ENCODE results near the gene CAMK2B.

CAMK2B gene

DNA sequence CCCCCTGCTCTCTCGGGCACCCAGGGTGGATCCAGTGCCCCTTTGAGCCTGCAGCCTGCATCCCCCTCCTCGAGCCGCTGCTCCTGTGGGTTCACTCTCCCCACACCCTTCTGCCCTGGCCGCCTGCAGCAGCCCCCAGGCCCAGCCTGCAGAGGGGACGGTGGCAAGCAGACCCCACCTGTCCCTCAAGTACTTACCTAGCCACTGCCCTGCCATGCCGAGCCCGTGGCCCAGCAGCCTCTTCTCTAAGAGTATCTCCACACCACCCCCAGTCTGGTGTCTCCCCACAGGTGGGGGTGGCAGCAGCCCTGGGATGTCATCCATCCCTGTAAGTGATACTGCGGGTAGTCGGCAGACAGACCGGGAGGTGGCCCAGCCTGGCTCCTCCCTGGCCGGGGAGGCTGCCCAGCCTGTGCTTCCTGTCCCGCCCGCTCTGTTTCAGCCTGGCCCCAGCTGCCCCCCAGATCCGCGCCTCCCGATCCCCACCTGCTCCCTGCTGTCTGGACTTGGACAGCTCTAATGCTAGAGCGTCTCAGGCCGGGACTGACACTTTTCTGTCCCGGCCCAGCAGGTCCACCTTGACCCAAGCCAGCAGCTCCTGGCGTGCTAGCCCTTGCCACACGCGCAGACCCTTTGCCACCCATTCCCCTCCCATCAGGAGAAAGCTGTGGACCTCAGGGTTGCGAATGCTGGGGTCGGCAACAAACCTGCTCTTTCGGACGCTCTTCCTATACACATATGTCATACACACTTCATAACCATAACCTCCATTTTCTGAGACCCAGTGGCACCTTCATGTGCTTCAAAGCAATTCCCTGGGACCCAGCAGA is 99.6 kb downstream of the CAMK2B start:
- peak in 1 of 2 experiments; percentile 24 for DNase-seq

DNA sequence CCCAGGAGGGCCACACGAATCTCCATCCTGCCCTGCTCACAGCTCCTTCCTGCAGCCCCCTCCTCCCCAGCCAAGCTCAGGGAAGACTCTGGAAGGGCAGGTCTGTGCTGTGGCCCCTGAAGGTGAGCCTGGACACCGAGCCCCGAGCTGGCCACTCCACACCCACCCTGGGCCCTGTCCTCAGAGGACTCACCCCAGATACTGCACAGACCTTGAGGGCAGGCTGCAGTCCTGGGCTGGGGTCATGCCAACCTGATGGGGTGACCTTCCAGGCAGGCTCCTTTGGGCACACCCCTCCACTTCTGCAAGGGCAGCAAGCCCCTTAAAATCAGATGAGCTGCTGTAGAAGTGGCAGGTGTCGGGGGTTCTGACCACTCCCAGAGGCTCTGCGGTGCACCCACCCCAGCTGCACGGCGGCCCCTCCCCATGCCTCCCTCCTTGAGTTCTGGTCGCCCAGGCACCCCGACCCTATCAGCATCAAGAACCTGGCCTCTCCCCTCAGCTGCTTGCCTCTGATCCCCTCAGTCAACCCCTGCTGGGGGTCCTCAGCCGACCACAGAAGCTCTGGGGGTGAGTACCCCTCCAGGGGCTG is 100.3 kb downstream of the CAMK2B start:
- no peak for DNase-seq

GRCh38 chr7:44224080-44224973 is 101.1 kb downstream of the CAMK2B start:
- DNase-seq, result no peak

- no peak for DNase-seq
Measured at GRCh38 chr7:44223362-44224079, 101.9 kb downstream of the CAMK2B start.

DNA sequence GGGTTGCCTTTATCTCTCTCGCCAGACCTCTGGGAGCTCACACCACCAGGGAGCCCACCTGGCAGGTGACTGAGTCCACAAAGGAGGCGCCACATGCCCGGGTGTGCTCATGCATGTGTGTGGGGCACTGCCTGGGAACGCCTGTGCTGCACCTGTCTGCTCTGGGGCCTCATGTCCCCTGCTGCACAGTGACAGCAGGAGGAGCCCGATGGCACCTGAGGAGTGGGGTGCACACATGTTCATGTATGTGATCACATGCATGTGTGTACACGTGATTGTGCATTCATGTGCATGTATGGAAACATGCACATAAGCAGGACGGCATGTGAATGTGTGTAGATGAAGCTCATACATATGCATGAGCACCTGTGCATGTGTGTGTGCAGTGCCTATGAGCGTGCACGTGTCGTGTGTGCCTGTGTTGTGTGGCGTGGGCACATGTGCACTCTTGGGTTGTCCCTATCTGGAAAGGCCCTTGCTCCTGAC is 102.6 kb downstream of the CAMK2B start:
- DNase-seq, result no peak

DNA sequence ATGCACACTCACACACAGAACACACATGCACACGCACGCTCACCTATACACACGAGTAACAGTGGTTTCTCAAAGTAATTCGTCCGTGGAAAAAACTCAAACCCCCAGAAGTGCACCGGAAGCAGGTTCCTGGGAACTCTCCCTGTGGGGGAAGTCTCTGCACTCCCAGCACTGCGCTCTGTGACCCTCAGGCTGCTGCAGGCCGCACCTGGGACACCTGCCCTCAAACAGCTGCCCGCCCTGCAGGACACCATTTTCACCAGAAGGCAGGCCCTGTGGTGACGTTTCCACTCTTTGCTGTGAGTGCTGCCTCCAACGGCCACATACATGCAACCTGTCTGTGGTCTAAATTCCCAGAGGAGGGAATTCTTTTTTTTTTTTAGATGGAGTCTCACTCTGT is 103.3 kb downstream of the CAMK2B start:
- DNase-seq, result no peak

DNA sequence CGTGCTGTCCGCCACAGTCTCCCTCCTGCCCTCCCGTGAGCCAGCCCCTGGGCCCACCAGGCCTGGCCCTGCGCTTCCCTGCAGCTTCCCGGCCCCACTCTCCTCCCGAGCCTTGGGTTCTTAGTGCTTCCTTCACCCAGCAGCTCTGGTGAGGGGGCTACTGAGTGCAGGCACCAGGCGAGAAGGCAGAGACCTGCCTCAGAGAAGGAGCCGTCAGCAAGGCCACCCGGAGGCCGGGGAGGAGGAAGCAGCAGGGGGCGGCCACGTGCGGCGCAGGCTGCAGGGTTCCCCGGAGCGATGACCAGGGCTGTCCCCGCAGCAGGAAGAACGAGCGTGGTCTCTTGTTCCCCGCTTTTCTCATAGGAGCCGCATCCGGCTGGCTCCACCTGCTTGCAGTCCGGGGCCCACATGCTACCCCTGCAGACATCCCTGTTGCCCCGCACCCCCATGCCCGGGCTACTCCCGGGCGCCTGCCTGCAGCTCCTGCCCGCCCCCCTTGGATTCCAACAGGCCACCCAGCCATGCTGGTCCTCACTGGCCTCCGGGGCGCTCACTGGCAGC is 104.1 kb downstream of the CAMK2B start:
- no peak for DNase-seq

DNA sequence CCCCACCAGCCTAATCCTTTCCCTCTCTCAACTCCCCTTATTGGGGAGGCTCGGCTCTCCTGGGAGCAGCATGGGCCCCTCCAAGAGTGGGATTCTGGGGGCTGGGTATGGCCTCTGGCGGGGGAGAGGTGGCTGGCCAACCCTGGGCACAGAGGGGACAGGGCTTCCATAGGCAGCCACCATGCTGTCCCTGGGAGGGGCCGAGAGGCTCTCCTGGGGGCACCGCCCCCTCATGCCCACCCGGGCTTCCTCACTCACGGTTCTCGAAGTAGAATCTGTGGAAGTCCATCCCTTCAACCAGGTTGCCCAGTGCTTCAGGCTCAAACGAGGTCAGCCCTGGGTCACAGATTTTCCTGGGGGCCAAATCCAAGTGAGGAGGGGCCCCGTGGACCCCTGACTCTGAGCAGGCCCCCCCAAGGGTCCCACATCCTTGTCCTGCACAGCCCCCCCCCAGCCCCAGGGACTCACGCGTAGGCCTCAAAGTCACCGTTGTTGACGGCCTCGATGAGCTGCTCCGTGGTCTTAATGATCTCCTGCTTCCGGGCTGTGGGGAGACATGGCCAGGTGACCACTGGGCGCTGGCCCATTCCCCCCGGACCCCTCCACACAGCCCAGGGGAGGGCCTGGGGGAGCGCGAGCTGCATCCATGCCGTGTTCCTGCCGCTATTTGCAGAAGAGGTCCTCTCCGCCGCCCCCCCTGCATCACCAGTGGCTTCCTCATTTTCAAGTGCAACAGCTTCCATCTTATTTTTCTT is 104.9 kb downstream of the CAMK2B start:
- DNase-seq, result no peak

DNA sequence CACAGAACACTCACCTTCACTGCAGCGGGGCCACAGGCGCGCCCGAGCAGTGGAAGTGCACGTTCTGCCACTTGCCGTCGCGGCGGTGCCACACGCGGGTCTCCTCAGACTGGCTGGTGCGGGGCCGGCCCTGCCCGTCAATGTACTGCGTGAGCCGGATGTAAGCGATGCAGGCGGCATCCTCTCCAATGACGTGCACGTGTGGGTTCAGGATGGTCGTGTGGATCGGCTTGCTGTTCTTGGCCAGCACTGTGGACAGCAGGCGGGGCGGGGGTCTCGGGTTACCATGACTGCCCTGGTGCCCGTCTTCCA is 105.4 kb downstream of the CAMK2B start:
- DNase-seq, result no peak

GRCh38 chr7:44219371-44220045 is 105.9 kb downstream of the CAMK2B start:
- no peak for DNase-seq

- DNase-seq, result no peak
Measured at GRCh38 chr7:44218418-44219201, 106.8 kb downstream of the CAMK2B start.

DNA sequence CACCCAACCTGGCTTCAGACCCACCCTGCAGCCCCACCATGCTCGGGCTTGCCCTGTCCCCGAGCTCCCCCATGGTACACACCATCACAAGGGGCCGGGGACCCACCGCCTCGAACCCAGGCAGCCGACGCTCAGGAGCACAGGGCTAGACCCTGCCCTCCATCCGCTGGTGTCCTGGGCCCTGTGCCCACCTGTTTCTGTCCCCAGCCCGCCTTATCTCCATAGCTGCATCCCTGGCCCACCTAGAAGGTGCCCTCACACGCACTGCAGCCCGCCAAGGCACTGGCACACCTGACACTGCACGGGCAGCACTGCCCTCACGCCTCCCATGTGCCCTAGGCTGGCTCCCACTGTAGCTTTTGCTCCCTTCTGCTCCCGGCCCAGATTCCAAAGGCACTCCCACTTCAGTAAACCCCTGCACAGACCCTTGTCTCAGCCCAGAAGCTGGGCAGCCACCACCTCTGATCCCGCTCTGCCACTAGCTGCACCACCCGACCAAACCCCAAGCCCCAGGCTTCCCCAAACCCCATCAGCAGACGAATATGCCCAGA is 107.5 kb downstream of the CAMK2B start:
- no peak for DNase-seq

- DNase-seq, result no peak
Measured at GRCh38 chr7:44217223-44217714, 108.1 kb downstream of the CAMK2B start.

GRCh38 chr7:44216521-44217222 is 108.7 kb downstream of the CAMK2B start:
- peak; percentile 28 to 43 for DNase-seq

DNA sequence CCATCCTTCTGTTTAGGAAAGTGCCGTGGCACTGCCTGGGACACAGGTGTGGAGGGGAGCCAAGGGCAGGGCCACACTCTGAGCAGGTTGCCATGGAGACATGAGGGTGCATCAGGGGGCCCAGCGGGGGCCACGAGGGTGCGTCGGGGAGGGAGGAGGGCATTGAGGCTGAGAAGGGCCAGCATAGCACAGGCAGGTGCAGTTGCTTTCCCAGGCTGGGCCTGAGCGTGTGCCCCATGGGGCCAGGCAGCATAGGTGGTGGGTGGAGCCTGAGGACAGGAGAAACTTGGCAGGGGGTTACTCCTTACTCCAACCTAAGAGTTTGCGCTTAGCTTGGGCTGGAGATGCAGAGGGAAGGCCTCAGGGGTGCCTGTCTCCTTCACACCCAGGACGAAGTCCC is 109.4 kb downstream of the CAMK2B start:
- DNase-seq, result no peak

DNA sequence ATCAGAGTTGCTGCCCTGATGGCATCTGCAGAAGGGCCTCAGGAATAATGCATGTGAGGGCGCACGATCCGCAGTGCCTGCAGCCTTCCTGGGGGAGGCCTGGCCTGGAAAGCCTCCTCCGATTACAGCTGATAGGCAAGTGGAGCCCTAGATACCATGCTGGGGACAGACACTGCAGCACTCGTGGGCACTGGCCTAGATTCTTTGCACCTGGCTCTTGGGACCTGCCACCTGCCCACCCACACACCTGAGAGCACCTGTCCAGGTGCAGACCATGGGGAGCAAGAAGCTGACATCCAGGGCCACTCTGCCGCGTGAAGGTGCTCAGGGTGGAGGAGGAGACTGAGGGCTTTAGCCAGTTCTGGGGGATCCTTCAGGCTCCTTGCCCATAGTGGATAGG is 109.9 kb downstream of the CAMK2B start:
- no peak for DNase-seq

DNA sequence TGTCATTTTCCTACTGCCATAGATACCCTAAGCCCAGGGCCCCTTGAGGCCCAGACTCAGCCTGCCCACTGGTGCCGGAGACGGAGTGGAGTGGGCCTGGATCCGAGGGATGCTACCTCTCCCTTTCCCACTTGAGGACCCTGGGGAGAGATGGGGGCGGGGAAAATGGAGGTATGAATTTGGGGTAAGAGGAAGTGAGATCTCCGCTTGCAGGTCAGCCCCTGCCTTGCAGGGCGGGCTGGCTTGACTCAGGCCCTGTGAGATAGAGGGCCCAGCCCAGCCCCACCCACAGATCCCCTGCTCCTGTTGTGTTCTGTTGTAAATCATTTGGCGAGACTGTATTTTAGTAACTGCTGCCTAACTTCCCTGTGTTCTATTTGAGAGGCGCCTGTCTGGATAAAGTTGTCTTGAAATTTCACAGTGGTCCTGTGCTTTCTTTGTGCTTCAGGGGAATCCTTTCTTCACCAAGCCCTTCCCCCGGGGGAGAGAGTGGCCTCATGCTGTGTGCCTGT is 111.5 kb downstream of the CAMK2B start:
- no peak for DNase-seq

- no peak for DNase-seq
Measured at GRCh38 chr7:44213206-44213876, 112.1 kb downstream of the CAMK2B start.
